M059J (cell line): ENCODE measurements around the gene PACSIN1. TPM values are rescaled to one million over a fixed set of nuclear protein-coding genes. Genes with fewer than 3 reads are reported as not detected.

Source experiments
- DNase-seq: peaks from one replicate; pipeline ENCODE4 v3.0.0-alpha.2; 2012; ENCODE audit warnings: low read depth
- total RNA-seq: library from RNA; depleted of rRNA; stranded (reverse); fragments of >200 nt; shearing (Covaris generic); gene quantifications from 2 replicates; pipeline ENCODE4 v1.2.3, GENCODE V29; 2014

PACSIN1 gene
- total RNA-seq, 1 experiment from 2014 or later = 0.20 TPM

- no peak for DNase-seq
These were observed 62.1 kb downstream of the PACSIN1 start for GRCh38 chr6:34527751-34528670.

DNA sequence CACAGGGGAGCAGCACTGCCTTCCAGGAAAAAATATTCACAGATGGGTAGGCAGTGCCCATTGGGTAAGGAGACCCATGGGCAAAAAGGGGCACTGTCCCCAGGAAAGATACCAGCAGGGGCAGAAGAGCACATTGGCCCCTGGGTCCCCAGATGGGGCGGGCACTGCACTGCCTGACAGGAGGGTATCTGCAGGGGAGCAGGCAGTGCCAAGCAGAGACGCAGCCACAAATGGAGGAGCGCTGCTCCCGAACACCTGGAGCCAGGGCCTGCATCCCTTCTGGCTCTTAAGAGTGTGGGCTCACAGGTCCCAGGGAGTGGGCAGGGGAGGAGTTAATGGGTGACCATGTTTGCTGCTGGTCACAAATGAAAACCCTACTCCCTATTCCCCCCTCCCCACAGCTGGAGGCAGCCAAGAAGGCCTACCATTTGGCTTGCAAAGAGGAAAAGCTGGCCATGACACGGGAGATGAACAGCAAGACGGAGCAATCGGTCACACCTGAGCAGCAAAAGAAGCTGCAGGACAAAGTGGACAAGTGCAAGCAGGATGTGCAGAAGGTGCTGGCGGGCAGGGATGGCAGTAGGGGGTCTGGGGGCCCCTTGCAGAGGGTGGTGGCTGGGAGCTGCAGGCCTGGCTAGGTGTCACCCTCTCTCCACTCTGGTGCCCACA is 63.3 kb downstream of the PACSIN1 start:
- DNase-seq = no peak

DNA sequence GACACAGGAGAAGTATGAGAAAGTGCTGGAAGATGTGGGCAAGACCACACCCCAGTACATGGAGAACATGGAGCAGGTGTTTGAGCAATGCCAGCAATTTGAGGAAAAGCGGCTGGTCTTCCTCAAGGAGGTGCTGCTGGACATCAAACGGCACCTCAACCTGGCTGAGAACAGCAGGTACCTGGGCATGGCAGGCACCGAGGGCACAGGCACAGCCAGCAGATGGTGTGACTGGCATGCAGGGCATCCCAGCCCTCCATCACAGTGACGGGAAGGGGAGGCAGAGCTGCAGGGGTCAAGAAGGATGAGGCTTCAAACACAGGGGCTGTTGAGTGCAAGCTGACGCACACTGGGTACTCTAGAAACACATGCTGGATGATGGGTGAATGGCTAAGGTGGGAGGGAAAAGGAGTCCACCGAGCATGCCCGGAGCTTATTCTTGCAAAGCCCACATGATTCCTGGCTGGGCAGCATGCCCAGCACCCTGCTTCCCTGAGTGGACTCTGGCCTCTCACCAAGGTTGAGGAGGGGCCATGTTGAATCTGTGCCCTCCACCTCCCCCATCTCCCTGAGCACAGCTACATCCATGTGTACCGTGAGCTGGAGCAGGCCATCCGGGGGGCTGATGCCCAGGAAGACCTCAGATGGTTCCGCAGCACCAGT is 63.9 kb downstream of the PACSIN1 start:
- no peak for DNase-seq

DNA sequence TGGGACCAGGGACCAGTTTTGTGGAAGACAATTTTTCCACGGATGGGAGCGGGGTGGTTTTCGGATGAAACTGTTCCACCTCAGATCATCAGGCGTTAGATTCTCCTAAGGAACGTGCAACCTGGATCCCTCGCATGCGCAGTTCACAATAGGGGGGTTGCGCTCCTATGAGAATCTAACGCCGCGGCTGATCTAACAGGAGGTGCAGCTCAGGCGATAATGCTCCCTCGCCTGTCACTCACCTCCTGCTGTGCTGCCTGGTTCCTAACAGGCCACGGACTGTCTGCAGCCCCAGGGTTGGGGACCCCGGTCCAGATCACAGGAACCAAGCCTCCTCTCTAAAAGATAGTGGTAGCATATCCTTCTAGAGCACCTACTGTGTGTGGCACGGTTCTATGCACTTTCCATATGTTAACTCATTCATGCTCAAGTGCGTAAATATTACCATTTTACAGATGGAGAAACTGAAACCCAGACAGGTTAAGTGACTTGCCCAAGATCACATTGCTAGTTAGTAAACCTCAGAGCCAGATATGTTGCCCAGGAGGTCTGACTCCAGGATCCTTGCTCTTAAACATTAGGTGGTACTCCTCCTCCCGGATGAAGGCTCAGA is 65.0 kb downstream of the PACSIN1 start:
- no peak for DNase-seq

DNA sequence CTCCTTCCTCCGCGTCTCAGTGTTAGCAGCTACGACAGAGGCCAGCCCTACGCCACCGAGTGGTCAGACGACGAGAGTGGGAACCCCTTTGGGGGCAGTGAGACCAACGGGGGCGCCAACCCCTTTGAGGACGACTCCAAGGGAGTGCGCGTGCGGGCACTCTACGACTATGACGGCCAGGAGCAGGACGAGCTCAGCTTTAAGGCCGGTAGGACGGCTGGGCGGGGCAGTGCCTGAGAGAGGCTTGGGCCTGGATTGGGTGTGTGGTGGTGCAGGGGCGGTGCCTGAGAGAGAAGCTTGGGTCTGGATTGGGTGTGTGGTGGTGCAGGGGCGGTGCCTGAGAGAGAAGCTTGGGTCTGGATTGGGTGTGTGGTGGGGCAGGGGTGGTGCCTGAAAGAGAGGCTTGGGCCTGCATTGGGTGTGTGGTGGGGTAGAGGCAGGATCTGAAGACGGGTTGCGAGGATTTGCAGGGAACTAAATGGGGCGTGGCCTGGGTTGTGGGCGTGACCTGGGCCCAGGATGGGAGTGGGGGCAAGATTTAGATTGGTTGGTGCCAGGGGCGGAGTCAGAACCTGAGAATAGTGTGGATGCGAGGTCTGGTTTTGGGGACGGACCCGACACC is 65.8 kb downstream of the PACSIN1 start:
- no peak for DNase-seq

DNA sequence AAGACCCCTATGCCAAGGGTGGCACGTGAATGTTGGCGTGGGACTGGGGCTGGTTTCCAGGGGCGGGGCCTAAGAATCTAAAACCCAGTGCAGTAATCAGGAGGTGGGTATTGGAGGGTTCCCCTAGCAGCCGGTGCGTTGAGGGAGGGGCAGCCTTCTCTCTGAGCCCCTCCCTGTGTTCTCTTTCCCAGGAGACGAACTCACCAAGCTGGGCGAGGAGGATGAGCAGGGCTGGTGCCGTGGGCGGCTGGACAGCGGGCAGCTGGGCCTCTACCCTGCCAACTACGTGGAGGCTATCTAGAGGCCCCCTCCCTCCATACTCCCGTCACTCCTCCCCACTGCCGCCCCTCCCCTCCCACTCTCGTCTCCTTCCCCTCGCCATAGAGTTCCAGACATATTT is 66.4 kb downstream of the PACSIN1 start:
- no peak for DNase-seq

GRCh38 chr6:34534146-34534545 is 68.3 kb downstream of the PACSIN1 start:
- DNase-seq = no peak

DNA sequence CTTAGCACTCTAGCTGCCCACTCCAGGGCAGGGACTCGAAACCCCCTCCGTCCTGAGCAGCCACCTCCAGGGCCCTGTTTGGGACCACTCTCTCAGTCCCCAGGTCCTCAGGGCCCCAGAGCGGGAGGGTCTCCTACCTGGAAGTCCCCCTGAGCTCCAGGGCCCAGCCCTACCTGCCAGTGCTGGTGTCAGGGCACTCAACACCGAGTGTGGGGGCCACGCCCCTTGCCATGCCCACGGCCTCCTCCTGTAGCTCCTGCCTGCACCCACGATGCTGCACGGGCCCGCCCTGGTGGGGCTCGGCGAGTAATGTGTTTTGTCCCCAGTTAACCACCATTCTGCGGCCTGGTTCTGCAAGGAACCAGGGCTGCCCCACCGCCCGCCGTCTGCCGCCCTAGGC is 68.8 kb downstream of the PACSIN1 start:
- no peak for DNase-seq

GRCh38 chr6:34535199-34535598 is 69.3 kb downstream of the PACSIN1 start:
- no peak for DNase-seq

DNA sequence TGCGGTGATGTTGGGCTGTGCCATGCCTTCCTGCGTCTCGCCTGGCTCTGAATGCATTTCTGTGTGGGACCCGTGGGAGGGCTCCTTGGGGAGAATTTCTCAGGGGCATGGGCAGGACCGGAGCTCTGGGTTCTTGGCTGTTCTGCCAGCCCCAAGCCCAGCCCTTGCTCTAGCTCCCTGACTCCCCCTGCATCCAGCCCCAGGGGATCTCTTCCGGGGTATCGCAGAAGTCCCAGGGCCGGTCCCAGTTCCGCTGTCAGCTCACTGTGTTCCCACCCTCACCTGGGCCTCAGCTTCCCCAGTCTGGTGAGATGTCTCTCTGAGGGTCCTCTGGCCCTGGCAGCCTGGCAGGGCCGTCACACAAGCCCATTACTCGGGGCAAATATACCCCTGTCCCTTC is 69.8 kb downstream of the PACSIN1 start:
- no peak for DNase-seq

- no peak for DNase-seq
These were observed 70.5 kb downstream of the PACSIN1 start for GRCh38 chr6:34536251-34536958.

GRCh38 chr6:34536959-34537848 is 71.3 kb downstream of the PACSIN1 start:
- DNase-seq = no peak

DNA sequence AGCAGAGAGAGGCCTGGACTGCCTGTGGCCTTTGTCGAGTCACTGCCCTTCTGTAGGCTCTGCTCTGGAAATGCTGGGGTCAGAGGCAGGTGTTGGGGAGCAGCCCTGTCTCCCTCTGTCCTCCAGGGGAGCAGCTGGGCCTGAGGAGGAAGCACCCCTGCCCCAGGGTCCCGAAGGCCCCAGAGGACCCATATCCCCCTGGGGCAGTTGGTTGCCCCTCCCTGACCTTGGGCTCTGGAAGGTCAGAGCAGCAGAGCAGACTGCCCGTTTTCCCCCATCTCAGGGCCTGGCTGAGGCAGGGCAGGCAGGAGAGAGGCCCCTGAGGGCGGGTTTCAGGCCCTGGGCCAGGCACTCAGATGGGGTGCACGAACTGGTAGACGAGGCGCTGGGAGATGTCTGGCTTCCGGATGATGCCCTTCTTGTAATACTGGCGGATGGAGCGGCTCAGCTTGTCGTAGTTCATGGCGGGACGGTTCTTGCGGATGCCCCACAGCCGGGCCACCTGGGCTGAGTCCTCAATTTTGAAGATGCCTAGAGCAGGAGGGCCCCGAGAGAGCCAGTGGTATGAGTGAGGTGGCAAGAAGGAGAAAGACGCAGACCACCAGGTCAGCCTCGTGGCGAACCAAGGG is 72.2 kb downstream of the PACSIN1 start:
- no peak for DNase-seq

- no peak for DNase-seq
These were observed 72.7 kb downstream of the PACSIN1 start for GRCh38 chr6:34538581-34538980.

DNA sequence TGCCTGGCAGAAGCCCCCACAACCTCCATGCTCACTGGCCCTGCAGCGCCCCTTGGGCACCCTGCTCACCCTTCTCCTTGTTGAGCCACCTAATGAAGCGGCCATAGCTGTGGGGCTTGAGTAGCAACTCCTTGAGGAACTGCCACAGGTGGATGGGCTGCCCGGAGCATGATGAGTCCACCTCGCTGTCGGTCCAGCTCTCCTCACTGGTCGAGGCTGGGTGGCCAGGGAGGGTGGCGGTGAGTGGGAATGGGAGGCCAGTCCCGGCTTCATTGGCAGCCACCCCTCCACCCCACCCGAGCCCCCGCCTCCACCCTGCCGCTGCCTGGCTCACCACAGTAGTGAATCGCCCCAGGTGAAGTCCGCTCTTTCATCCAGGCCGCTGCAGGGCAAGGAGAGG is 73.3 kb downstream of the PACSIN1 start:
- DNase-seq = no peak

GRCh38 chr6:34540222-34540621 is 74.3 kb downstream of the PACSIN1 start:
- DNase-seq = no peak

DNA sequence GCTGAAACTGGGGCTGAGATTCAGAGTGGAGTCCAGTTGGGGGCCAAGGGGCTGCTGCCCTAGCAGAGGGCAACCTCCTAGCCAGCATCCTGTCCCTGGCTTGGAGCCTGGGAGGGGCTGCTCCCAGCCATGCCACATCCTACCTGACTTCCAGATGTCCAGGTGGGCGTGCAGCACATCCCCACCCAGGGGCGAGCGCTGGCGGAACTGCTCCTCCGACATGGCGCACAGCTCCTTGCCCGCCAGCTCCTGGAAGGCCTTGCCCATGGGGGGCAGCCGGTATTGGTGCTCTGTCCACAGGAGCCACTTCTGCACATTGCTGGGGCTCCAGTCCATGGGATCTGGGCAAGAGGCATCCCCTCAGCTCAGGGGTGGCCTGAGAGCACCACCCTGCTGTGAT is 75.0 kb downstream of the PACSIN1 start:
- no peak for DNase-seq

- DNase-seq = peak; percentile 89
These were observed 77.5 kb downstream of the PACSIN1 start for GRCh38 chr6:34543421-34543820.

GRCh38 chr6:34544052-34544604 is 78.3 kb downstream of the PACSIN1 start:
- no peak for DNase-seq
